ENCODE results near the gene FUT7. TPM values are rescaled to one million over a fixed set of nuclear protein-coding genes. Genes with fewer than 3 reads are reported as not detected.

Gene FUT7
- total and polyA plus RNA-seq, 2 donors from 2014 or later = 0.60 TPM; not detected in 1

GRCh38 chr9:137017071-137017470 lies 14.8 kb downstream of the FUT7 start:
- FAIRE-seq = no peak
- TF ChIP-seq CTCF (IDR thresholded peaks at IDR 0.05; ENCODE audit: borderline replicate concordance, extremely low read depth, insufficient read depth) = no peak
- Histone ChIP-seq H3K27me3 (ENCODE audit: control insufficient read depth, insufficient read depth, low read length) (no peaks in the 10 kb centered on the region), H3K9ac (ENCODE audit: low read length in 3 of 3) (no peak overlapping the region), H3K4me1 (ENCODE audit: control insufficient read depth in 2 of 3, insufficient read depth in 2 of 3, low read depth in 1 of 3, low read length in 3 of 3) (no peaks in the 10 kb centered on the region), H3K9me3 (ENCODE audit: control insufficient read depth in 2 of 3, insufficient read depth in 1 of 3, low read length in 3 of 3) (no peaks in the 10 kb centered on the region), H3K4me3 (ENCODE audit: low read length in 3 of 3) (no peak overlapping the region), H3K27ac (ENCODE audit: low read depth in 2 of 2, low read length in 2 of 2) (no peak overlapping the region), H3K36me3 (ENCODE audit: control insufficient read depth in 2 of 3, insufficient read depth in 3 of 3, low read length in 3 of 3) (peaks cover 0 to 8% (median 0%) of the 10 kb centered on the region in 3 donors)
- DNase-seq = no peak
- intact Hi-C loops (cut with DNase I) = no loop called here

- no peak for DNase-seq
- Histone ChIP-seq H3K9ac (ENCODE audit: low read length in 3 of 3) (no peak overlapping the region), H3K4me1 (ENCODE audit: control insufficient read depth in 2 of 3, insufficient read depth in 2 of 3, low read depth in 1 of 3, low read length in 3 of 3) (no peaks in the 10 kb centered on the region), H3K27me3 (ENCODE audit: control insufficient read depth, insufficient read depth, low read length) (no peaks in the 10 kb centered on the region), H3K9me3 (ENCODE audit: control insufficient read depth in 2 of 3, insufficient read depth in 1 of 3, low read length in 3 of 3) (no peaks in the 10 kb centered on the region), H3K36me3 (ENCODE audit: control insufficient read depth in 2 of 3, insufficient read depth in 3 of 3, low read length in 3 of 3) (peaks cover 0 to 8% (median 0%) of the 10 kb centered on the region in 3 donors), H3K4me3 (ENCODE audit: low read length in 3 of 3) (no peak overlapping the region), H3K27ac (ENCODE audit: low read depth in 2 of 2, low read length in 2 of 2) (no peak overlapping the region)
- intact Hi-C loops (cut with DNase I) = no loop called here
- TF ChIP-seq CTCF (IDR thresholded peaks at IDR 0.05; ENCODE audit: borderline replicate concordance, extremely low read depth, insufficient read depth) = no peak
- no peak for FAIRE-seq
These were observed 15.5 kb downstream of the FUT7 start for GRCh38 chr9:137016436-137016835.

GRCh38 chr9:137015976-137016375 lies 15.9 kb downstream of the FUT7 start:
- H3K36me3 ChIP-seq (ENCODE audit: control insufficient read depth in 2 of 3, insufficient read depth in 3 of 3, low read length in 3 of 3) = peaks cover 0 to 8% (median 0%) of the 10 kb centered on the region in 3 donors
- no peak for FAIRE-seq
- no peak for DNase-seq

More at GRCh38 chr9:137015976-137016375, 15.9 kb downstream of the FUT7 start:
- intact Hi-C loops (cut with DNase I) = no loop called here
- Histone ChIP-seq H3K9me3 (ENCODE audit: control insufficient read depth in 2 of 3, insufficient read depth in 1 of 3, low read length in 3 of 3) (no peaks in the 10 kb centered on the region), H3K27ac (ENCODE audit: low read depth in 2 of 2, low read length in 2 of 2) (no peak overlapping the region), H3K4me1 (ENCODE audit: control insufficient read depth in 2 of 3, insufficient read depth in 2 of 3, low read depth in 1 of 3, low read length in 3 of 3) (no peaks in the 10 kb centered on the region), H3K9ac (ENCODE audit: low read length in 3 of 3) (no peak overlapping the region), H3K4me3 (ENCODE audit: low read length in 3 of 3) (no peak overlapping the region), H3K27me3 (ENCODE audit: control insufficient read depth, insufficient read depth, low read length) (no peaks in the 10 kb centered on the region)
- no peak for TF ChIP-seq CTCF (IDR thresholded peaks at IDR 0.05; ENCODE audit: borderline replicate concordance, extremely low read depth, insufficient read depth)
